Endothelial cell (in vitro differentiated cells): Measurements from ENCODE around the gene FRMD6. TPM values are rescaled to one million over a fixed set of nuclear protein-coding genes. Genes with fewer than 3 reads are reported as not detected.
A peak's percentile ranks its signal among the peaks of the same experiment; 100 is the strongest.

Source experiments
- DNase-seq: peaks from one replicate; pipeline ENCODE4 v3.0.0; 2021; ENCODE audit warnings: low spot score
- H3K27ac Mint-ChIP-seq: one replicate; pipeline ENCODE4 v1.8.0; 2021; ENCODE audit warnings: mixed read lengths, inconsistent platforms; ENCODE audit not compliant: unreplicated experiment
- H3K27me3 Mint-ChIP-seq: one replicate; pipeline ENCODE4 v1.8.0; 2021; ENCODE audit warnings: mild to moderate bottlenecking, moderate library complexity, mixed read lengths, inconsistent platforms; ENCODE audit not compliant: unreplicated experiment
- H3K36me3 Mint-ChIP-seq: one replicate; pipeline ENCODE4 v1.8.0; 2021; ENCODE audit warnings: mild to moderate bottlenecking, low read depth, mixed read lengths, inconsistent platforms; ENCODE audit not compliant: unreplicated experiment
- H3K4me1 Mint-ChIP-seq: one replicate; pipeline ENCODE4 v1.8.0; 2021; ENCODE audit warnings: mild to moderate bottlenecking, mixed read lengths, inconsistent platforms; ENCODE audit not compliant: unreplicated experiment
- H3K4me3 Mint-ChIP-seq: one replicate; pipeline ENCODE4 v1.8.0; 2021; ENCODE audit warnings: mild to moderate bottlenecking, mixed read lengths, inconsistent platforms; ENCODE audit not compliant: unreplicated experiment
- H3K9me3 Mint-ChIP-seq: one replicate; pipeline ENCODE4 v1.8.0; 2021; ENCODE audit warnings: mixed read lengths, inconsistent platforms; ENCODE audit not compliant: unreplicated experiment
- total RNA-seq: library from RNA; stranded (reverse); fragmentation: NEBNext Ultra II Directional; extraction: Animal tissue kit (Norgen Biotek cat#: 25700); gene quantifications from one replicate; pipeline ENCODE4 v1.2.1, GENCODE V29; 2021; ENCODE audit not compliant: unreplicated experiment
- TF ChIP-seq, protein P1 (sequence below): fragments of 200-600 bp; sonication (generic); IDR thresholded peaks from one replicate; pipeline ENCODE4 v1.5.0; 2021; ENCODE audit warnings: antibody characterized with exemption; ENCODE audit not compliant: unreplicated experiment

Gene FRMD6
- total RNA-seq, 1 donor from 2014 or later = 45.3 TPM

GRCh38 chr14:51653775-51654532, 2.2 kb downstream of the FRMD6 start:
- no peak for DNase-seq
- H3K36me3 Mint-ChIP-seq = no peaks in the 10 kb centered on the region
- peaks cover 25% of the 10 kb centered on the region for H3K4me1 Mint-ChIP-seq

DNA sequence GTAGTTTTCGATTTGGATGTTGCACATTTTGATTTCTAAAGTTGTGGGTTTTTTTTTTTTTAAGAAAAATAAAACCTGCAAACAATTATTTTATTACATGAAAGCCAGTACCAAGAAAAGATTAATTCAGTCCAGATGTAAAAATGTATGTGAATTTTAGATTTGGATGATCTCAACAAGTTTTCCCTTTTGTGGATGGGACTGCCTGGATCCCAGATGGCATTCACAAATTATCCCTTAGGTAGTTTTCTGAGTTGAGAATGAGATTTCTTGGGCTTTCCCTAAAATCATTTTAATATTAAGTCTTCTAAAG, 2.8 kb downstream of the FRMD6 start:
- Mint-ChIP-seq H3K4me3 (no peak overlapping the region), H3K4me1 (peaks cover 25% of the 10 kb centered on the region), H3K36me3 (no peaks in the 10 kb centered on the region), H3K27ac (no peak overlapping the region), H3K27me3 (peaks cover 9% of the 10 kb centered on the region), H3K9me3 (no peaks in the 10 kb centered on the region)
- DNase-seq = no peak
- TF ChIP-seq, protein P1, sequence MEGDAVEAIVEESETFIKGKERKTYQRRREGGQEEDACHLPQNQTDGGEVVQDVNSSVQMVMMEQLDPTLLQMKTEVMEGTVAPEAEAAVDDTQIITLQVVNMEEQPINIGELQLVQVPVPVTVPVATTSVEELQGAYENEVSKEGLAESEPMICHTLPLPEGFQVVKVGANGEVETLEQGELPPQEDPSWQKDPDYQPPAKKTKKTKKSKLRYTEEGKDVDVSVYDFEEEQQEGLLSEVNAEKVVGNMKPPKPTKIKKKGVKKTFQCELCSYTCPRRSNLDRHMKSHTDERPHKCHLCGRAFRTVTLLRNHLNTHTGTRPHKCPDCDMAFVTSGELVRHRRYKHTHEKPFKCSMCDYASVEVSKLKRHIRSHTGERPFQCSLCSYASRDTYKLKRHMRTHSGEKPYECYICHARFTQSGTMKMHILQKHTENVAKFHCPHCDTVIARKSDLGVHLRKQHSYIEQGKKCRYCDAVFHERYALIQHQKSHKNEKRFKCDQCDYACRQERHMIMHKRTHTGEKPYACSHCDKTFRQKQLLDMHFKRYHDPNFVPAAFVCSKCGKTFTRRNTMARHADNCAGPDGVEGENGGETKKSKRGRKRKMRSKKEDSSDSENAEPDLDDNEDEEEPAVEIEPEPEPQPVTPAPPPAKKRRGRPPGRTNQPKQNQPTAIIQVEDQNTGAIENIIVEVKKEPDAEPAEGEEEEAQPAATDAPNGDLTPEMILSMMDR = no peak

More at GRCh38 chr14:51653775-51654532, 2.2 kb downstream of the FRMD6 start:
- Mint-ChIP-seq H3K27ac (peak overlapping the region; percentile 98), H3K9me3 (no peaks in the 10 kb centered on the region), H3K4me3 (peak overlapping the region; percentile 97), H3K27me3 (peaks cover 9% of the 10 kb centered on the region)
- TF ChIP-seq, protein P1 = no peak

DNA sequence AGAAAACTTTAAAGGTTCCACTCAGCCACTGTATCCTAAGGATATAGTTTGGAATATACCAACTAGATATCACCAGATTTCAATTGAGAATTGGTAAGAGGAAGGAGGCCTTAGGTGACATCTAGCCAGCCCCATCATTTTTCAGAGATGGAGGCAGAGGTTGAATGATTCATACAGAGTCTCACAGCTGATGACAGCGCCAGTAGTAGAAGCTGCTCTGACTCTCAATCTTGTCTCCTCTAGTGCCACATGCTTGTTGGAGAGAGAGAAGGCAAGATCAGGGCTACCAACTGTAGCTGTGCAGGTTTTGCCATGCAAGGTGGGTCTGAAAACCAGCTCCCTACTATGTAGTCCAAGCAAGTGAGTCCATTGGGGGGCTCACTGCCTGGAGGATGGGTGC, 6.1 kb downstream of the FRMD6 start:
- Mint-ChIP-seq H3K4me3 (no peak overlapping the region), H3K27ac (no peak overlapping the region), H3K27me3 (peaks cover 6% of the 10 kb centered on the region), H3K36me3 (no peaks in the 10 kb centered on the region), H3K9me3 (no peaks in the 10 kb centered on the region), H3K4me1 (peaks cover 25% of the 10 kb centered on the region)
- no peak for DNase-seq
- TF ChIP-seq, protein P1 = no peak

DNA sequence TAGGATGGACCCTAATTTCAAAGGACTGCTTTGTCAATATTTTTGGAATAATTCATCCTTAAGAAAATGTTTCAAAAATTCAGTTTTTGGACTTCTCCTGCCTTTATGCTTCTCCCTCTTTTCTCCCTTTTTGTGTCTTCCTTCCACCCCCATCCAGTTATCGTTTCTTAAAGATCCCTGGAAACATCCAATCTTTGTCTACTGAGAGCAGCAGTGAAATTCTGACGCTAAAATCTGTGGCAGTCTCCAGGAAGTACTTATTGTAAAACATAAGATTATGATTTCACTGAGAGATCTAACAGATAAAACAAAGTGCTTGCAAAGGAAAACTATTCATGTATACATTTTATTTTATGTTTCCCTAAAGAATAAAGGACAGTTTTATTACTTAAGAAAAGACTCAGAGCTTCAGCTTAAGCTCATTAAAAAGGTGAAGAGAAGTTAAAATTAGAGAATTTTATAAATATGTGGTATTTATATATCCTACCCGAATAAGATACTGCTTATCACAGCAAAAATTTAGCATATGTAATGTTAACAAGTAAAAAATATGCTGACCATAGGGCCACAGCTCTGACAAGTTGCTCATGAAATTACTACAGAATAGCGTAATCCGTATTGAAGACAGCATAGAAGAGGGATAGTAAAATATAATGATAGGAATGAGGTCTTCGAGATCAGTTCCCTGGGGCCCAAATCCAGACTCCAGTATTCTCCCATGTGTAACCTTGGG, 6.9 kb downstream of the FRMD6 start:
- Mint-ChIP-seq H3K4me3 (no peak overlapping the region), H3K9me3 (no peaks in the 10 kb centered on the region), H3K4me1 (peaks cover 17% of the 10 kb centered on the region)

More for the DNA sequence above, 6.9 kb downstream of the FRMD6 start:
- TF ChIP-seq, protein P1 = no peak
- no peak for DNase-seq
- no peak overlapping the region for H3K27ac Mint-ChIP-seq
- no peaks in the 10 kb centered on the region for H3K36me3 Mint-ChIP-seq
- peaks cover 3% of the 10 kb centered on the region for H3K27me3 Mint-ChIP-seq
